Natural killer cell treated with Interleukin-12 subunit alpha and Interleukin-12 subunit beta and Interleukin-15 and Interleukin-18, amount 100 ng/mL, for 72 hours (primary cell): Measurements from ENCODE around the gene LARGE2. TPM values are rescaled to one million over a fixed set of nuclear protein-coding genes. Genes with fewer than 3 reads are reported as not detected.
"Not testable (repeated sequence)": the region's sequence is repeated elsewhere in the genome, so short reads cannot be mapped to it uniquely, and the experiment has no call there.

Source experiments
- ATAC-seq, 2 donors: fragments of 150-1000 bp; cut with Tn5 transposase in 1 of 2; sonication (Bioruptor Pico), chemical (Tn5 transposase) in 1 of 2; 2 replicates each; pipeline ENCODE4 v1.10.0; 2021
- DNase-seq: peaks from one replicate; pipeline ENCODE4 v3.0.0; 2022; ENCODE audit warnings: low spot score
- H3K27ac Mint-ChIP-seq, 2 donors: 1 replicate in 1 of 2; 2 replicates in 1 of 2; pipeline ENCODE4 v1.8.0; 2022; ENCODE audit warnings: mixed read lengths in 2 of 2, mild to moderate bottlenecking in 1 of 2, moderate library complexity in 1 of 2
- H3K27me3 Mint-ChIP-seq, 2 donors: 1 replicate in 1 of 2; 2 replicates in 1 of 2; pipeline ENCODE4 v1.8.0; 2022; ENCODE audit warnings: mixed read lengths in 2 of 2
- H3K36me3 Mint-ChIP-seq: one replicate; pipeline ENCODE4 v1.8.0; 2022; ENCODE audit warnings: mixed read lengths
- H3K4me1 Mint-ChIP-seq, 2 donors: 1 replicate in 1 of 2; 2 replicates in 1 of 2; pipeline ENCODE4 v1.8.0; 2022; ENCODE audit warnings: low read depth in 2 of 2, mixed read lengths in 2 of 2, mild to moderate bottlenecking in 1 of 2
- H3K4me3 Mint-ChIP-seq: one replicate; pipeline ENCODE4 v1.8.0; 2022; ENCODE audit warnings: mixed read lengths
- H3K9me3 Mint-ChIP-seq: 2 replicates; pipeline ENCODE4 v1.8.0; 2022; ENCODE audit warnings: mixed read lengths
- total RNA-seq, 2 donors: library from RNA; stranded (reverse); gene quantifications; one replicate each; pipeline ENCODE4 v1.2.3, GENCODE V29; 2022

Gene LARGE2
- total RNA-seq, 2 donors from 2014 or later: 2.0 TPM; not detected in 1

- ATAC-seq (no peak), DNase-seq (no peak)
- H3K4me3 Mint-ChIP-seq: peak overlapping the region; percentile 65
- peaks cover 0 to 7% of the 10 kb centered on the region in 2 donors for H3K27me3 Mint-ChIP-seq
- H3K9me3 Mint-ChIP-seq: no peaks in the 10 kb centered on the region
- no peak overlapping the region for H3K27ac Mint-ChIP-seq
- peaks cover 0 to 4% of the 10 kb centered on the region in 2 donors for H3K4me1 Mint-ChIP-seq
- no peaks in the 10 kb centered on the region for H3K36me3 Mint-ChIP-seq
These were observed 21.4 kb upstream of the LARGE2 start for GRCh38 chr11:45900916-45901617.

- H3K9me3 Mint-ChIP-seq: no peaks in the 10 kb centered on the region
- H3K36me3 Mint-ChIP-seq: no peaks in the 10 kb centered on the region
- peaks cover 5 to 9% of the 10 kb centered on the region in 2 donors for H3K4me1 Mint-ChIP-seq
- no peak for ATAC-seq
- no peak overlapping the region for H3K27ac Mint-ChIP-seq
- H3K27me3 Mint-ChIP-seq: peaks cover 0 to 7% of the 10 kb centered on the region in 2 donors
- no peak for DNase-seq
- no peak overlapping the region for H3K4me3 Mint-ChIP-seq
These were observed 20.8 kb upstream of the LARGE2 start for GRCh38 chr11:45901626-45902025.

- Mint-ChIP-seq H3K27ac (no peak overlapping the region), H3K27me3 (peaks cover 0 to 7% of the 10 kb centered on the region in 2 donors), H3K4me3 (no peak overlapping the region), H3K4me1 (peaks cover 5 to 12% of the 10 kb centered on the region in 2 donors), H3K36me3 (no peaks in the 10 kb centered on the region), H3K9me3 (no peaks in the 10 kb centered on the region)
- DNase-seq: no peak
- ATAC-seq: no peak
These were observed 19.7 kb upstream of the LARGE2 start for GRCh38 chr11:45902452-45903380.

GRCh38 chr11:45904309-45904915 lies 18.0 kb upstream of the LARGE2 start:
- Mint-ChIP-seq H3K27me3 (peaks cover 0 to 4% of the 10 kb centered on the region in 2 donors), H3K27ac (no peak overlapping the region), H3K4me1 (peaks cover 12 to 19% of the 10 kb centered on the region in 2 donors), H3K9me3 (no peaks in the 10 kb centered on the region), H3K36me3 (no peaks in the 10 kb centered on the region), H3K4me3 (no peak overlapping the region)
- ATAC-seq: no peak
- no peak for DNase-seq

- Mint-ChIP-seq H3K27ac (no peak overlapping the region), H3K36me3 (no peaks in the 10 kb centered on the region)
These were observed 17.4 kb upstream of the LARGE2 start for GRCh38 chr11:45905095-45905494.

GRCh38 chr11:45905576-45905975 lies 16.9 kb upstream of the LARGE2 start:
- not testable (repeated sequence) for DNase-seq, H3K27ac Mint-ChIP-seq, H3K4me3 Mint-ChIP-seq, H3K36me3 Mint-ChIP-seq, H3K27me3 Mint-ChIP-seq, H3K9me3 Mint-ChIP-seq, ATAC-seq
- peaks cover 12 to 17% of the 10 kb centered on the region in 2 donors for H3K4me1 Mint-ChIP-seq

More at GRCh38 chr11:45905095-45905494, 17.4 kb upstream of the LARGE2 start:
- H3K27me3 Mint-ChIP-seq: peaks cover 0 to 4% of the 10 kb centered on the region in 2 donors
- H3K4me1 Mint-ChIP-seq: peaks cover 12 to 19% of the 10 kb centered on the region in 2 donors
- ATAC-seq (no peak), DNase-seq (no peak)
- no peaks in the 10 kb centered on the region for H3K9me3 Mint-ChIP-seq
- no peak overlapping the region for H3K4me3 Mint-ChIP-seq

GRCh38 chr11:45906096-45906682 lies 16.3 kb upstream of the LARGE2 start:
- Mint-ChIP-seq H3K4me1 (peaks cover 12 to 14% of the 10 kb centered on the region in 2 donors), H3K4me3 (no peak overlapping the region), H3K9me3 (no peaks in the 10 kb centered on the region), H3K27ac (peak overlapping the region; percentile 31 to 87), H3K27me3 (no peaks in the 10 kb centered on the region), H3K36me3 (no peaks in the 10 kb centered on the region)
- peak; percentile 80 for DNase-seq
- peak; percentile 74 to 93 for ATAC-seq

- ATAC-seq (no peak), DNase-seq (no peak)
- H3K4me1 Mint-ChIP-seq: peaks cover 12 to 14% of the 10 kb centered on the region in 2 donors
- no peak within 1 kb of the TSS for H3K4me3 Mint-ChIP-seq
- H3K27ac Mint-ChIP-seq: peak within 1 kb of the TSS; percentile 31 to 87
- H3K9me3 Mint-ChIP-seq: no peaks in the 10 kb centered on the region
- H3K36me3 Mint-ChIP-seq: no peaks in the 10 kb centered on the region
- H3K27me3 Mint-ChIP-seq: no peaks in the 10 kb centered on the region
These were observed 15.4 kb upstream of the LARGE2 start, which contains the start of gene FREY1 for GRCh38 chr11:45906965-45907611. TSS of gene FREY1 (minus strand) at chr11:45907271. CDS start at chr11:45907245, 26 bp downstream.

- no peak overlapping the region for H3K4me3 Mint-ChIP-seq
- no peaks in the 10 kb centered on the region for H3K9me3 Mint-ChIP-seq
- no peaks in the 10 kb centered on the region for H3K36me3 Mint-ChIP-seq
- no peaks in the 10 kb centered on the region for H3K27me3 Mint-ChIP-seq
- peaks cover 12 to 14% of the 10 kb centered on the region in 2 donors for H3K4me1 Mint-ChIP-seq
- ATAC-seq: no peak
- H3K27ac Mint-ChIP-seq: peak overlapping the region in 1 of 2 donors; percentile 19
- no peak for DNase-seq
These were observed 14.5 kb upstream of the LARGE2 start for GRCh38 chr11:45907911-45908370.

GRCh38 chr11:45909594-45910475 lies 12.6 kb upstream of the LARGE2 start:
- ATAC-seq (no peak), DNase-seq (no peak)
- Mint-ChIP-seq H3K36me3 (no peaks in the 10 kb centered on the region), H3K4me3 (no peak overlapping the region), H3K27me3 (no peaks in the 10 kb centered on the region), H3K27ac (no peak overlapping the region), H3K4me1 (peaks cover 12 to 18% of the 10 kb centered on the region in 2 donors), H3K9me3 (no peaks in the 10 kb centered on the region)

- peaks cover 12 to 20% of the 10 kb centered on the region in 2 donors for H3K4me1 Mint-ChIP-seq
- DNase-seq (no peak), ATAC-seq (no peak)
- no peaks in the 10 kb centered on the region for H3K27me3 Mint-ChIP-seq
- no peaks in the 10 kb centered on the region for H3K36me3 Mint-ChIP-seq
- no peak overlapping the region for H3K27ac Mint-ChIP-seq
- H3K4me3 Mint-ChIP-seq: no peak overlapping the region
- H3K9me3 Mint-ChIP-seq: no peaks in the 10 kb centered on the region
These were observed 11.8 kb upstream of the LARGE2 start for GRCh38 chr11:45910623-45911022.

- H3K4me1 Mint-ChIP-seq: peaks cover 12 to 26% of the 10 kb centered on the region in 2 donors
- no peaks in the 10 kb centered on the region for H3K9me3 Mint-ChIP-seq
- no peaks in the 10 kb centered on the region for H3K27me3 Mint-ChIP-seq
- no peak for ATAC-seq
- H3K4me3 Mint-ChIP-seq: no peak overlapping the region
- DNase-seq: no peak
- no peak overlapping the region for H3K27ac Mint-ChIP-seq
- H3K36me3 Mint-ChIP-seq: no peaks in the 10 kb centered on the region
These were observed 8.9 kb upstream of the LARGE2 start for GRCh38 chr11:45913514-45913913.
